Measurements from ENCODE around the gene BLCAP.
"Not testable (repeated sequence)": the region's sequence is repeated elsewhere in the genome, so short reads cannot be mapped to it uniquely, and the experiment has no call there.

BLCAP gene

DNA sequence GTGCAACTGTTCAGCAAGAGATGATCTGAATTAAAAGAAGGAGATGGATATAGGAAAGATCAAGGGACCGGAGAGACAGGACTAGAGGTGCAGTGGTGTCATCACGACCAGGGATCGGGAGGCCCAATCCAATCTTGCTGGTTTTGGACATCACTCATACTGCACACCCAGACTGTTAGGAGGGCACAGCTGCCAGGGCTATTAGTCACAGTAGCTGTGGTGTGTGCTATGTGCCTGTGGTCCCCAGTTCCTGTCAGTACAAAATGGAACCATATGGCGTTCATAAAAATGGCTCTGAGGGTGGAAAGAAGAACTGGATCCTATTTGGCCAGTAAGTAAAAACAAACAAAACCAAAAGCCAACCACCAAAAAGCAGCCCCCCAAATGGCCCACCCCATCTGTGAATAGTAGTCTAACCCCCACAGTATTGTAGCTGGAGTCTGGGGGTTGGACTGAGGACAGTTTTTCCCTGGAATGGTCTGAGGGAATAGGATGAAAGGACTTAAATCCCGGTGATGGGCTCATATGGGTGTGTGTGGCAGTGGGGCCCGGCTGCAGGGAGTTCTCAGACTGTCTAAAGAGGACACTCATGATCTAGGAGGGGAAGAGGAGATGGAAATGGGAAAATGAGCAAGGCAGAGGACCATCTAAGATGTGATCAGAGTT lies 15.9 kb downstream of the BLCAP start:
- DNase-seq, result no peak

- DNase-seq, result no peak
These were observed 17.4 kb downstream of the BLCAP start for GRCh38 chr20:37510226-37510625.

DNA sequence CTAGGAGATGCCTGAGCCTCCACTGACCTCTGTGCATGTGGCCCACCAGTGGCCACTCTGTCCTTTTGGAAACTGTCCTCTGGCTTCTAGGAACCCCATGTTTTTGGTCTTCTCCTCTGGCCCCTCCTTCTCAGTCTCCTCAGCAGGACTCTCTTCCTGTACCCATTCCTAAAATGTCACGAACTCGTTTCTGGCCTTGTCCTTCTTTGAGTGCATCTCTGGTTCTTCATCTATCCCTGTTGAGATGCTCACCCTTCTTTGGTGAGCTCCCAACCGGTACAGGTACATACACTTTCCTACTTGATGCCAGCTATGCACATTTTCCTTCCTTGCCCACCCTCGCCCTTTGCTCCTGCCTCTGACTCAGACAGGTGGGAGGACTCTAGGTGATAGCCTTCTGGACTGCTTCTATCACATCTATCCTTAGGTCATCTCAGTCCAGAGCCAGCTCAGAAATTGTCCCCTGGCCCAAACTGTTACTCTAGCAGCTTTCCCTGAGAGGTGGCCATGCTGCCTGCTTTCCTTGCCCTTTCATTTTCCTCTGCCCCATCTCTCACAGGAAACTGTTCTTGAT lies 21.4 kb downstream of the BLCAP start:
- no peak for DNase-seq

DNA sequence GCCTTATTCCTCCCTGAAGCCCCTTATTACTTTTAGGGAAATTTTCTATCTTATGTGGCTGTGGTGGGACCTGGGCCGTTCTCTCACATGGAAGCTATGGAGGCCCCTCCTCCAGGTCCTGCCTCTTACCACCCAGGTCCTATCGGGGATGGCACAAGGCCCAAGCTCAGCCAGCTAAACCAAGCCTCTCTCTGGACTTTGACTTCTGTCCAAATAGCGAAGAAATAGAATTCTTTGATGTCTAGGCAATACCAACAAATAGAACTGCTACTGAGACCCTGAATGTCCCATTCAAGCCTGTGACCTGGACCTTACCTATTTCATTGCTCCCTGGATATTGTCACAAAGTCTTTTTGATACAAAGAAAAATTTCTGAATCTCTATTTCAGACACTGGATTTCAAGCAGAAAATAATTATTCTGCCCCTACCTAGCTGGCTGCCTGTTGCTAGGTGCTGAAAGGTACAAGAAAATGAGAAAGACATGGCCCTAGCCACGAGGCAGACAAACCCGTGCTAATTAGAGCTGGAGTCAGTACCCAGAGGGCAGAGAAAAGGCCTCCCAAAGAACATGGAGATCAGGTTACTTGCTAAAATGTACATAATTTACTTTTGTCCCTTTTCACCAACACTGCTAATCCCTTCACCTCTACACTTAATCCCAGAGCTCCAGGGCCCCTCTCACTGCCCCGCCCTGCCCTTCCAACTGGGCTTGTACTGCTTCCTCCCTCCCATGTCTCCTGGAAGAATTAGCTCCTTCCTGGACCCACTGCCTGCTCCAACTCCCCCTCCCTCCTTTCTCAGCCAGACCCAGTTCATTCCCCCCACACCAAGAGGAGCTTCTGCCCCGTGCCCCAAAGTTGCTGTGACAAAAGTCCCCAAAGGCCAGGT lies 22.2 kb downstream of the BLCAP start:
- no peak for DNase-seq

- no peak for DNase-seq
These were observed 23.1 kb downstream of the BLCAP start for GRCh38 chr20:37504404-37505096.

DNA sequence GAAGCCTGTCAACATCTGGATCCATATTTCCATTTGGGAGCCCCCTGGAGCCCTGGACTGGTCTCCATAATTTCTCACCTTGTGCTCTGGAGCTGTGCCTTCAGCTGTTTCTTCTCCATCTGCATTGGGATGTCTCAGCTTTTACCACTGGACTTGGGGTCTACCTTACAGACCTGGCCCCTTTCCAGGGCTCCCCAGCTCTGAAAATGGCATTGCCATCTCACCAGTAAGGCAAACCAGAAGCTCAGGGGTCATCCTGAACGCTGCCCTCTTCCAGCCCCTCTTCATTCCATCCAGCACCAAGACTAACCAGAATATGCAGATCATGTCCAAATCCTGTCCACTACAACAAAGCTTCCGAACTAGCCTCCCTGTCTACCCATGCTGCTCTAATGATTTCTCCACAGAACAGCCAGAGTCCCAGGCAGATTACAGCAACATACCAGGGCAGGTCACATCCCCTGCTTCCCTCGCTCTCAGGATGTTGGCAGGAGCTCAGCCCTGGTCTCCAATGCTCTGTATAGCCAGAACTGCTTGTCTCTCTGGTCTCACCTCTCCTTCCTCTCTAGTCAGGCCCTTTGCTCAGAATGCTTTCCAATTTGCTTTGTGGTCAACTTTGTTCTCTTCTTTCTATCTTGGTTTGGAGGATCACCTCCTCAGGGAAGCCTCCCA lies 24.3 kb downstream of the BLCAP start:
- no peak for DNase-seq

DNA sequence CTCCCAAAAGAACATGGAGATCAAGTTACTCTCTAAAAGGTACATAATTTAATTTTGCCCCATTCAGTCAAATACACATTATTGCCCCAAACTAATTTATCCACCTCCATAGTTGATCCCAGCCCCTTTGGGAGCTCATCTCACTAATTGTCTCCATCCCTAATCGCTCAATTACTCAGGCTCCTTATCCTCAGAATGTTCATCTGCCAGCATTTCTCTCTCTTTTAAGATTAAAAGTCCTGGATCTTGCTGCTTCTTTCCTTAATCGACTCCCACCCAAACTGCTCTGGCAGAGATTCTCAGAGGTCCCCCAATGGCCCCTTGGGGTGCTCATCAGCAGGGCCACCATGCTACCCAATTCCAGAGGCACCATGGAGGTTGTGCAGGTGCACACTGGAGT lies 25.0 kb downstream of the BLCAP start:
- no peak for DNase-seq

DNA sequence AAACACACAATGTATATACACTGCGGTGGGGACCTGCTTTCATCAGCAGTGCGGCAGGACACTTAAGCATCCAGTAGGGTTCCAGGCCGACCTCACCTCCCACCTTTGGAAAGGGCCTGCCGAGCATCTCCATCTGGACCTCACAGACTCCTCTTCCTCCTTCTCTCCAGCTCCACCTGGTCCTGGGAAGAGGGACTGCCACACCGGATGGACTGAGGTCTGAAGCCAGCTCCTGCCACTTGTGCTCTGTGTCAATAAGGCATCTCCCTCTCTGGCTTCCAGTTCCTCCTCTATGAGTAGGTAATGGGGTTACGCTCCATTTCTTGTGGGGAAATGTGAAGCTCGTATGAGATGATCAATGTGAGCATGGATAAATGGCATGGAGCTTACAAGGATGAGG lies 25.7 kb downstream of the BLCAP start:
- DNase-seq, result no peak

- DNase-seq, result no peak
These were observed 27.4 kb downstream of the BLCAP start for GRCh38 chr20:37500311-37500710.

DNA sequence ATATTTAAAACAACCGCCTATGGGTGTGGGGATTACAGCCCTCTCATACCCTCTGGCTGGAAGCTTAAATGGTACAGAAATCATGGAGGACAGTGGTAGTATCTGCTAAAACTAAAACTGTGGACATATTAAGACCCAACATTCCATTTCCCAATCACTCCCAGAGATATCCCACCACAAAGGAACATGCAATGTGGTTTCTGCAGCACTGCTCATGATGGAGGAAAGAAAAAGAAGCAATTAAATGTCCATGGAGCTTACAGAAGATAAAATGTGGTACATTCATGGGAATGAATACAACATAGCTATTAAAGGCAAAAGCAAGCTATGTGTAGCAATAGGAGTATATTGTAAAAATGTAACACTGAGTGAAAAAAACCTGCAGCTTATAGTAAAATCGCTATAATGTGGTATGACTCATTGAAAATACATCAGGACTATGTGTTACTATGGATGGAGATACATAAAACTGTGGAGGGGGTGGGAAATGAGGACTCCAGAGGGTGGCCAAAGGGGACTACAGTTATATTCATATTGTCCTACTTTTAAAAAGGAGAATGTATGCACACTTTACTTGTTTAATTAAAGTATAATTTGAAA lies 29.5 kb downstream of the BLCAP start:
- no peak for DNase-seq

GRCh38 chr20:37494796-37495195 lies 32.9 kb downstream of the BLCAP start:
- no peak for DNase-seq

GRCh38 chr20:37494301-37494700 lies 33.4 kb downstream of the BLCAP start:
- no peak for DNase-seq

- DNase-seq, result no peak
These were observed 34.7 kb downstream of the BLCAP start for GRCh38 chr20:37492945-37493344.

DNA sequence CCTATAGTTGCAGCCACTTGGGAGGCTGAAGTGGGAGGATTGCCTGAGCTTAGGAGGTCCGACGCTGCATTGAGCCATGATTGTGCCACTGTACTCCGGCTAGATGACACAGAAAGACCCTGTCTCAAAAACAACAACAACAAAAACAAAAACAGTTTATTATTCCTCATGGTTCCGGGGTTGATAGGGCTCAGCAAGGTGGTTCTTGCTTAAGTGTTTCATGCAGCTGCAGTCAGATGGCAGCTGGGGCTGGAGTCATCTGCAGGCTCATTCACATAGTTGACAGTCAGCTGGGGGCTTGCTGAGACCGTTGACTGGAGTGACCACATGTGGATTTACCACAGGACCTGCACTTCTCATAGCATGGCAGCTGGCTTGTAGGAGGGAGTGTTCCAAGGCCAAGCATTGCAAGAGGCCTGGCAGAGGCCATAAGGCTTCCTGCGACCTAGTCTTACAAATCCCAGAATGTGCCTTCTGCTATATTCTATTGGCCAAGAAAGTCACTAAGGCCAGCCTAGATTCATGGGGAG lies 35.5 kb downstream of the BLCAP start:
- DNase-seq, result no peak

DNA sequence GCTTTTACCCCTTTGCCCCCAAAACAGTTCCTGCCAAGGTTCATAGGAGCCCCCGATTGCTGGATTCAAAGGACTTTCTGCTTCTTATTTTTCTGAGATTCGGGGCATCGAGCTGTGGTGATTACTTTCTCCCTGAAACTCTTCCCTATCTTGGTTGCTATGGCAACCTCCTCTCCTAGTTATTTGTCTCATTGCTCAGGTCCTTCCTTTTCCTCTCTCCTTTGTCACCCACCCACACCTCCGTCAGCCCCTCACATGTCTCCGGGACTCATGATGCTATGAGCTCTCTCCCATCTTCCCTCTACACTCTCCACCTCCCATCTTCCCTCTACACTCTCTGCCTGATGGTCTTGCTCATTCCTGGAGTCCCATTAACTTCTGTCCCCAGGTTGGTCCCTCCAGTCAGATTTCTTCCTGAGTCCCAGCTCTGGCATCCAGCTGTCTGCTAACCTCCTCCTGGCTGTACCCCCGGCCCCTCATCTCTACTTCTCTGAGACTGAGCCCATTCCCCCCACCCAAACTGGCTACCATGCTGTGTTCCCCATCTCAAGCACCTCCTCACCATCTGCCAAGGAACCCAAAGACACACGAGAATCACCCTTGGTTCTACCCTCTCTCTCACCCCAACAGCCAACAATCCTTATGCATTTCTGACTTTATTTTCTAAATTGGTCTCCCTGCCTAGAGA lies 36.9 kb downstream of the BLCAP start:
- no peak for DNase-seq

GRCh38 chr20:37486209-37486608 lies 41.5 kb downstream of the BLCAP start:
- not testable (repeated sequence) for DNase-seq

DNA sequence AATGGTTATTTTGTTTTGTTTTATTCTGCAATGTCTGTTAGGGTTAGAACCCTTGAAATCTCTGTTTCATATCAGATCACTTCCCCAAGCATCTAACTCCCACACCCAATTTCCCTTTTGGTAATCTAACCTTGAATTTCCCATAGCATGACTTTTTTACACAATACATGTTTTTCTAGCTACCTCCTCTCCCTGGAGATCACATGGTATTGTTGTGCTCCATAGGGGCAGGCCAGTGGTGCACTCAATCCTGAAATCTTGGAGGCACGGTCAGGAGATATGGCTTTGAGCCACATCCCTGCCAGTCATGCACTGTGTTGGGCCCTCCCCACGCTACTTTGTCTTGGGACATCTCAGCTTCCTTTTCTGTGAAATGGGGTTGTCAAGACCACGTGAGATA lies 43.3 kb downstream of the BLCAP start:
- no peak for DNase-seq

DNA sequence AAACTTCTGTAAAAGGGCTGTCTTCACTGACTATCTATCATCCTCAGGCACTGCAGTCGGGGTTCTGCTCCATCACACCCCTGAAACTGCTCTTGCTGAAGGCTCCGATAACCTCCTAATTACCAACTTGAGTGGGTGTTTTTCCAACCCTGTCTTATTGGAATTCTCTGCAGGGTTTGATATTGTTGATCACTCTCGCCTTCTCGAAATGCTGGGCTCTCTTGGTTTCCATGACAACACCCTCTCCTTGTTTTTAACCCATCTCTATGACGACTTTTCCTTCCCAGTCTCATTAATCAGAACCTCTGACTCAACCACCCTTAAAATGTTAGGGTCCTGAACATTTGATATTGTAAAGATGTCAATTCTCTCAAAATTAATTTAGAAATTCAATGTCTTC lies 46.1 kb downstream of the BLCAP start:
- no peak for DNase-seq

DNA sequence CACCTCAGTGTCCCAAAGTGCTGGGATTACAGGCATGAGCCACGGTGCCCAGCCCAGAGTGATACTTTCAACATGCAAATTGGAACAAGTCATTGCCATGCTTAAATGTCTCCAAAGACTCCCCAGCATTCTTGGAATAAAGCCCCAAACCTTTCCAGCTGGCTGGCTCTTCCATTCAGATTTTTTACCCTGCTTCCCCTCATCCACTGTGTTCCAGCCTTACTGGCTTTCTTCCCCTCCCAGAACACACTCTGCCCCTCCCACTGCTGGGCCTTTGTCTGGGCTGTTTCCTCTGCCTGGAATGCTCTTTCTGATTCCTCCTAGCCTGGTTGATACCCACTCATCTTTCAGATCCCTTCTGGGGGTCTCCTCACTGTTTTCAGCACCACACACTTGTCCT lies 46.8 kb downstream of the BLCAP start:
- DNase-seq, result no peak

DNA sequence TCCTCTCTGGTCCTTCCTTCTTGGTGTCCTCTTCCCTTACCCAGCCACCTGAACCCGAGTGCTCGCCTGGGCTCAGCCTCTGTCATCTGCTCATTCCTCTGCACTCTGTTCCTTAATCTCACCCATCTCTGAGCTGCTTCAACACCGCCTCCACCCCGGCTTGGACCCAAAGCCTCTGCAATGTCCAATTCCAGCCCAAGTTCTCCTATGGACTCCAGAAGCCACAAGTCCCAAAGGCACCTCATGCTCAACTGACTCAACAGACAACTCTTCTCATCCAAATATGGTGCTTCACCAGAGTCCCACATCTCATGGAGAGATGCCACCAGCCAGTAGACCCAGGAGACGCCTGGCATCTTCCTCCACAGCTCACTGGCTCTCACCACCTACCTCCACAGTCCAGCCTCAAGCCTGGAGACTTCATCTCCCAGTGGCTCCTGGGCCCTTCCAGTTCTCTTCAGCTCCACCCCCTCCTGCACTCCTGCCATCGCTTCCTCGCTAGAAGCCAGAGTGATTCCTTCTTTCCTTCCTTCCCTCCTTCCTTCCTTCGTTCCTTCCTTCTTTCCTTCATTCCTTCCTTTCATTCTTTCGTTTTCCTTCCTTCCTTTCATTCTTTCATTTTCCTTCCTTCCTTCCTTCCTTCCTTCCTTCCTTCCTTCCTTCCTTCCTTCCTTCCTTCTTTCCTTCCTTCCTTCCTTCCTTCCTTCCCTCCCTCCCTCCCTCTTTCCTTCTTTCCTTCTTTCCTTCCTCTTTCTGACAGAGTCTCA lies 47.6 kb downstream of the BLCAP start:
- DNase-seq, result no peak

- no peak for DNase-seq
These were observed 48.4 kb downstream of the BLCAP start for GRCh38 chr20:37479266-37479665.
